Glutamatergic neuron (in vitro differentiated cells): ENCODE data around the gene MYO1D. TPM values are rescaled to one million over a fixed set of nuclear protein-coding genes. Genes with fewer than 3 reads are reported as not detected.

Source experiments
- DNase-seq: peaks from one replicate; pipeline ENCODE4 v3.0.0; 2022
- H3K27ac Mint-ChIP-seq: one replicate; pipeline ENCODE4 v1.8.0; 2020; ENCODE audit warnings: mild to moderate bottlenecking, mixed read lengths, inconsistent platforms; ENCODE audit not compliant: unreplicated experiment
- H3K27me3 Mint-ChIP-seq: one replicate; pipeline ENCODE4 v1.8.0; 2020; ENCODE audit warnings: mild to moderate bottlenecking, moderate library complexity, mixed read lengths, inconsistent platforms; ENCODE audit not compliant: unreplicated experiment
- H3K36me3 Mint-ChIP-seq: one replicate; pipeline ENCODE4 v1.8.0; 2020; ENCODE audit warnings: mild to moderate bottlenecking, mixed read lengths, inconsistent platforms; ENCODE audit not compliant: unreplicated experiment
- H3K4me1 Mint-ChIP-seq: one replicate; pipeline ENCODE4 v1.8.0; 2020; ENCODE audit warnings: mild to moderate bottlenecking, low read depth, mixed read lengths, inconsistent platforms; ENCODE audit not compliant: unreplicated experiment
- H3K4me3 Mint-ChIP-seq: one replicate; pipeline ENCODE4 v1.8.0; 2020; ENCODE audit warnings: mild to moderate bottlenecking, mixed read lengths, inconsistent platforms; ENCODE audit not compliant: unreplicated experiment
- H3K9me3 Mint-ChIP-seq: one replicate; pipeline ENCODE4 v1.8.0; 2020; ENCODE audit warnings: mild to moderate bottlenecking, moderate library complexity, mixed read lengths, inconsistent platforms; ENCODE audit not compliant: unreplicated experiment
- CTCF ChIP-seq: fragments of 200-600 bp; sonication (generic); IDR thresholded peaks from one replicate; pipeline ENCODE4 v1.5.0; 2021; ENCODE audit not compliant: partially characterized antibody, unreplicated experiment
- total RNA-seq: library from RNA; stranded (reverse); fragmentation: NEBNext Ultra II Directional; extraction: Animal tissue kit (Norgen Biotek cat#: 25700); gene quantifications from one replicate; pipeline ENCODE4 v1.2.1, GENCODE V29; 2021; ENCODE audit not compliant: unreplicated experiment

Gene MYO1D
- total RNA-seq, 1 donor from 2014 or later, result 5.3 TPM

- TF ChIP-seq CTCF, result no peak
- H3K36me3 Mint-ChIP-seq, result no peaks in the 10 kb centered on the region
- H3K27me3 Mint-ChIP-seq, result peaks cover 3% of the 10 kb centered on the region
- peaks cover 28% of the 10 kb centered on the region for H3K4me1 Mint-ChIP-seq
- DNase-seq, result no peak
- peak overlapping the region; percentile 87 for H3K4me3 Mint-ChIP-seq
- peak overlapping the region; percentile 100 for H3K27ac Mint-ChIP-seq
- H3K9me3 Mint-ChIP-seq, result peaks cover 5% of the 10 kb centered on the region
Observed at GRCh38 chr17:32628271-32629044, 248.5 kb downstream of the MYO1D start.

DNA sequence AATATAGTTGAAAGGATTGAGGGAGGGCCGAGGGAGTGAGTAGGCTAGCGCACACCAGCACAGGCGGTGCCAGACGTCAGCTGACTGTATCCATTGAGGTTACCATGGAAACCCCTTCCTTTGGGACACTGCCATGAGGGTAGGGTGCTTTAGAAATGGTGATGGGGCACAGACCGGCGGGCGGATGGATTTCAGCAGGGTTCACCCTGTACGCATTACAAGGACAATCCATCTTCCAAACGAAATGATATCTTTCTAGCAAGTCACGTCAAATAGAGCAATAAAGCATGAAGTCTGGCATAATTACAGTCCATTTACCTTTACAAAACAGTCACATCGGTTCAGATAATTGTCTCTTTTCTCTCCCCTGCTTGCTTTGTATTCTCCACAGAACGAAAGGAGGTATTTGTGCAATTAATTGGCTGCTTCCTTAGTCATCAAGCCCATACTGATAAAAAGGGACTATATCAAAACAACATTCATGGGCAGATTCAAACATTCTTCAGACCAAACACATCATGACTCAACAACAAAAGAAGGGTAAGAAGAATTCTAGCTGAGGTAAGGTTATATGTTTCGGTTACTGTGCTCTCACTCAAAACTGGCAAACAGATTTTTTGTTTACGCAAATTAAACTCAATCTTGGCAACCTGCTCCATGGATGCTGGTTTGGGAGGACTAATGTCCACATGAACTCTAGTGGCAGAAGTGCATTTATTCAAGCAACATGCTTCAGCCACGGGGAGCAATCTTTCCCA is 249.5 kb downstream of the MYO1D start:
- peaks cover 28% of the 10 kb centered on the region for H3K4me1 Mint-ChIP-seq
- peak overlapping the region; percentile 100 for H3K27ac Mint-ChIP-seq
- peaks cover 5% of the 10 kb centered on the region for H3K9me3 Mint-ChIP-seq
- peak; percentile 76 for DNase-seq
- peak overlapping the region; percentile 87 for H3K4me3 Mint-ChIP-seq
- H3K36me3 Mint-ChIP-seq, result no peaks in the 10 kb centered on the region
- no peak for TF ChIP-seq CTCF
- peaks cover 3% of the 10 kb centered on the region for H3K27me3 Mint-ChIP-seq

DNA sequence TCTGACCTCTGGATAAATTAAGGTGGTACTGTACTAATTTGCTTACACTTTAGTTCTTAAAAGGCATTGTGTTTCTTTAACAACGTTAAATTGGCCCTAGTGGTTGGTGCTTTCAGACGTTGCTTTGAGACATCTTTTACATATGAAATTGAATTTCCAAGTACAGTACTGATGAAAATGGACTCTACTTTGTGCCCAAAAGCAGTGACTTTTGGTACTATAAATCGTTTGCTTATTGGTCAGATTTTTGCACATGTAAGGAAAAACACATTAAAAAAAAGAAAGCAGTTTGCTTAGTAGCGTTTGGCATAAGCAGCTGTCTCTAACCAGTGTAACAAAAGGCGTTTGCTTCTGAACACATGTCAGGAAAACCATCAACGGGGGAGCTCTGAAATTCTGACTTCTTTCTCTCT is 250.5 kb downstream of the MYO1D start:
- Mint-ChIP-seq H3K27me3 (peaks cover 3% of the 10 kb centered on the region), H3K4me1 (peaks cover 28% of the 10 kb centered on the region), H3K36me3 (no peaks in the 10 kb centered on the region), H3K4me3 (peak overlapping the region; percentile 77), H3K9me3 (peaks cover 5% of the 10 kb centered on the region), H3K27ac (peak overlapping the region; percentile 100)
- no peak for TF ChIP-seq CTCF
- DNase-seq, result no peak

- Mint-ChIP-seq H3K36me3 (no peaks in the 10 kb centered on the region), H3K4me3 (peak overlapping the region; percentile 77), H3K27me3 (peaks cover 3% of the 10 kb centered on the region), H3K9me3 (peaks cover 6% of the 10 kb centered on the region), H3K27ac (peak overlapping the region; percentile 100), H3K4me1 (peaks cover 28% of the 10 kb centered on the region)
- no peak for TF ChIP-seq CTCF
- DNase-seq, result no peak
Observed at GRCh38 chr17:32625971-32626370, 251.0 kb downstream of the MYO1D start.

GRCh38 chr17:32623196-32623595 is 253.7 kb downstream of the MYO1D start:
- Mint-ChIP-seq H3K9me3 (peaks cover 6% of the 10 kb centered on the region), H3K36me3 (no peaks in the 10 kb centered on the region), H3K4me1 (peaks cover 22% of the 10 kb centered on the region), H3K4me3 (no peak overlapping the region), H3K27ac (no peak overlapping the region), H3K27me3 (peaks cover 3% of the 10 kb centered on the region)
- no peak for DNase-seq
- TF ChIP-seq CTCF, result no peak
